Peyer's patch (tissue), 4 donors: ENCODE data around the gene PPP2R3C.

Source experiments
- POLR2A ChIP-seq, 2 donors: fragments of 450-650 bp; IDR thresholded peaks; one replicate each; pipeline ENCODE4 v1.5.1; 2017; ENCODE audit warnings: antibody characterized with exemption in 2 of 2, mild to moderate bottlenecking in 2 of 2, moderate library complexity in 2 of 2
- TF ChIP-seq, protein P1 (sequence below), 6 experiments: fragments of 450-650 bp in 4 of 6; fragments of 200-600 bp in 2 of 6; sonication (generic) in 1 of 6; IDR thresholded peaks; one replicate each; pipeline ENCODE4 v1.5.1; 2017 to 2019; ENCODE audit warnings: antibody characterized with exemption in 6 of 6, mild to moderate bottlenecking in 3 of 6, moderate library complexity in 1 of 6

DNA sequence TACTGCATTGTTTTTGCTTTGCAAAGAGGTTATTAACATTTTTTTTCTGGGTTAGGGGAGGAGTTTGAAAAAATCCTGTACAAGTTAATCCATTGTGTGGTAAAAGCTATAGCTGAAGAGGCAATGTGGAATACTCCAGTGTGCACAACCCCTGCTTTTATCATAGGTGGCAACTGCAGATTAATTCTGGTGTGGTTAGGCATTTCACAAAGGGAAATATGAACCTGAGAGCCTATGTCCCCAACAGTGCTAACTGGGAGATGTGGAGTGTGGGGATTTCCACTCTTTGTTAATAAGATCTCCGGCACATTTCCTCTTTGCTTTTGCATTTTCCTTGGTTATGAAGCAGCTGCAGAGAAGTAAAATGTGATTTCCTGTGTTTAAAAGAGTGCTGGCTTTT is 34.2 kb upstream of the PPP2R3C start:
- no peak for TF ChIP-seq POLR2A (IDR thresholded peaks at IDR 0.05)
- TF ChIP-seq, protein P1, sequence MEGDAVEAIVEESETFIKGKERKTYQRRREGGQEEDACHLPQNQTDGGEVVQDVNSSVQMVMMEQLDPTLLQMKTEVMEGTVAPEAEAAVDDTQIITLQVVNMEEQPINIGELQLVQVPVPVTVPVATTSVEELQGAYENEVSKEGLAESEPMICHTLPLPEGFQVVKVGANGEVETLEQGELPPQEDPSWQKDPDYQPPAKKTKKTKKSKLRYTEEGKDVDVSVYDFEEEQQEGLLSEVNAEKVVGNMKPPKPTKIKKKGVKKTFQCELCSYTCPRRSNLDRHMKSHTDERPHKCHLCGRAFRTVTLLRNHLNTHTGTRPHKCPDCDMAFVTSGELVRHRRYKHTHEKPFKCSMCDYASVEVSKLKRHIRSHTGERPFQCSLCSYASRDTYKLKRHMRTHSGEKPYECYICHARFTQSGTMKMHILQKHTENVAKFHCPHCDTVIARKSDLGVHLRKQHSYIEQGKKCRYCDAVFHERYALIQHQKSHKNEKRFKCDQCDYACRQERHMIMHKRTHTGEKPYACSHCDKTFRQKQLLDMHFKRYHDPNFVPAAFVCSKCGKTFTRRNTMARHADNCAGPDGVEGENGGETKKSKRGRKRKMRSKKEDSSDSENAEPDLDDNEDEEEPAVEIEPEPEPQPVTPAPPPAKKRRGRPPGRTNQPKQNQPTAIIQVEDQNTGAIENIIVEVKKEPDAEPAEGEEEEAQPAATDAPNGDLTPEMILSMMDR (IDR thresholded peaks at IDR 0.05): no peak
